ENCODE results near the gene CDON.

DNA sequence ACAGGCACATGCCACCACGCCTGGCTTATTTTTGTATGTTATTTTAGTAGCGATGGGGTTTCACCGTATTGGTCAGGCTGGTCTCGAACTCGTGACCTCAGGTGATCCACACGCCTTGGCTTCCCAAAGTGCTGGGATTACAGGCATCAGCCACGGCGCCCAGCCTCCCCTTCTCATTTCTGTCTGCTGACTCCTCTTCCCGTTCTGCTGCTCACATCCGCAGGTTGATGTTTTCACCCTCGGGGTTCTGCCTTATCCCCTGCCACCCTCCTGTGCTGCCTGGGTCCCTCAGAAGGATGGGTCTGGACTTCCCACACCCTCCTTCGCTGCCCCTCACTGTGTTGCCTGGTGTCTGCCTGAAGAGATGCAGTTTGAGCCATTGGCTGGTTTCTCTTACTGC, 136.0 kb downstream of the CDON start:
- TF ChIP-seq, protein P1, sequence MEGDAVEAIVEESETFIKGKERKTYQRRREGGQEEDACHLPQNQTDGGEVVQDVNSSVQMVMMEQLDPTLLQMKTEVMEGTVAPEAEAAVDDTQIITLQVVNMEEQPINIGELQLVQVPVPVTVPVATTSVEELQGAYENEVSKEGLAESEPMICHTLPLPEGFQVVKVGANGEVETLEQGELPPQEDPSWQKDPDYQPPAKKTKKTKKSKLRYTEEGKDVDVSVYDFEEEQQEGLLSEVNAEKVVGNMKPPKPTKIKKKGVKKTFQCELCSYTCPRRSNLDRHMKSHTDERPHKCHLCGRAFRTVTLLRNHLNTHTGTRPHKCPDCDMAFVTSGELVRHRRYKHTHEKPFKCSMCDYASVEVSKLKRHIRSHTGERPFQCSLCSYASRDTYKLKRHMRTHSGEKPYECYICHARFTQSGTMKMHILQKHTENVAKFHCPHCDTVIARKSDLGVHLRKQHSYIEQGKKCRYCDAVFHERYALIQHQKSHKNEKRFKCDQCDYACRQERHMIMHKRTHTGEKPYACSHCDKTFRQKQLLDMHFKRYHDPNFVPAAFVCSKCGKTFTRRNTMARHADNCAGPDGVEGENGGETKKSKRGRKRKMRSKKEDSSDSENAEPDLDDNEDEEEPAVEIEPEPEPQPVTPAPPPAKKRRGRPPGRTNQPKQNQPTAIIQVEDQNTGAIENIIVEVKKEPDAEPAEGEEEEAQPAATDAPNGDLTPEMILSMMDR (conservative IDR thresholded peaks at IDR 0.05; ENCODE audit: low read depth, low read length), result no peak
- TF ChIP-seq EZH2 (IDR thresholded peaks at IDR 0.05; ENCODE audit: low read length, unreplicated experiment), result no peak
